SK-N-MC (cell line): ENCODE results near the gene FNDC3B.

Experiments
- EZH2 ChIP-seq: fragments of 200-600 bp; sonication (generic); IDR thresholded peaks from one replicate; pipeline ENCODE4 v1.6.1; 2017; ENCODE audit warnings: antibody characterized with exemption
- POLR2AphosphoS5 ChIP-seq: IDR thresholded peaks from 2 replicates; pipeline ENCODE4 v1.6.1; 2012; ENCODE audit warnings: mild to moderate bottlenecking, low read depth, low read length, borderline replicate concordance

- no peak for TF ChIP-seq EZH2
- no peak for TF ChIP-seq POLR2AphosphoS5
Observed at GRCh38 chr3:172268425-172268824, 229.0 kb downstream of the FNDC3B start.
